GM18519 (cell line): Measurements from ENCODE around the gene MRTO4.
"Not testable (repeated sequence)": the region's sequence is repeated elsewhere in the genome, so short reads cannot be mapped to it uniquely, and the experiment has no call there.

Experiments
- ATAC-seq: cut with Tn5 transposase; IDR thresholded peaks from one replicate; pipeline ENCODE4 v1.9.1; 2021; ENCODE audit warnings: mild to moderate bottlenecking, moderate library complexity; ENCODE audit not compliant: unreplicated experiment, low FRiP score

The MRTO4 gene

DNA sequence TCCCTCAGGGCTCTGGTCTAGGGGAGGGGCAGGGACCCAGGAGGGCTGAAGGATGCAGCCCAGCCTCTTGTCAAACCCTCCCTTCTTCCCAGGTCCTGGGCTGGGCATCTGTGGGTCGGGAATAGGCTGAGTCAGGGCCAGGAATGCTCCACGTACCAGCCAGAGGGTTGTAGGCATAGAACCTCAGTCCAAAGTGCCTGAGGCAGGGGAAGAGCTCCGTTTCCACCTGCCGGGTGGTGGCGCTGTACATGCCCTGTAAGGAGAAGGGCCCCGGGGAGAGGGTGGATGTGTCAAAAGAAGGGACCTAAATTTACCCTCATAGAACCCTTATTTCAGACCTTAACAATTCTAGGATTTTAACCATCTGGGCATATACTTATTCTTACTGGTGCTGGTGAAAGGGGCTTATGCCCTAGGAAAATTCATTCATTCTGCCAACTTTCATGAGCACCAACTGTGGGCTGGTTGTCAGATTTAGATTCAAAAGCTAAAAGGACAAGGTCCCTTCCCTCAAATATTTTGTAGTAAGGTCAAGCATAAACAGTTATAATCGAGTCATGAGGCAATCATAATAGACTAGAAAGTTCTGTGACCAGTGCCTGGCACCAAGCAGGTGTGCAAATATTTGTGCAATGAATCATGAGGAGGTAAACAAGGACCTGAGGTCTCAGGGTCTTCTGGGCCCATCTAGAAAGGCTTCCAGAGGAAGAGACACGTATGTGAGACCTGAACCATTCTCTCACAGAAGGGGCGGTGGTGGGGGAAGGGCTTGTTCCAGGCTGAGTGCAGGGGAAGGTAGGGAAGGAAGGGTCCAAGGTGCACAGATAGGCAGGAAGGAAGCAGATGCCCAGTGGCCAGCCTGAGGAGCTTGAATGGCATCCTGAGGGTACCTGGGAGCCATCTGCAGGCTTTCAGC, 18.1 kb downstream of the MRTO4 start:
- ATAC-seq = not testable (repeated sequence)

DNA sequence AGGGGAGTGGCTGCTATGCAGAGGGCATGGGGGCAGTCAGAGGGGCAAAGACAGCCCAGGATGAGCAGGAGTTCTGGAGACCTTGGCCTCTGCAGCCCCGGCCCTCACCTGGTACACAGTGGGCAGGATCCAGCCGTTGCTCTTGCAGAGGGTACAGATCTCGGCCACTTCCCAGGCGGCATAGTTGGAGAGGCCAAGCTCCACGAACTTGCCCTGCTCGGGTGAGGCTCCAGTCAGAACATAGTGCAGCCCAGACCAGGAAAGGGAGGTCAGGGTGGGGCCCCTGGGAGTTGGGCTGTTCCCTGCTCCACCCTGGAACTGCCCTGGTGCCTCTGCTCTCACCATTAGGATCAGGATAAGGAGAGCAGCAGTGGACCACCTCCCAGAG, 18.7 kb downstream of the MRTO4 start:
- ATAC-seq = not testable (repeated sequence)

DNA sequence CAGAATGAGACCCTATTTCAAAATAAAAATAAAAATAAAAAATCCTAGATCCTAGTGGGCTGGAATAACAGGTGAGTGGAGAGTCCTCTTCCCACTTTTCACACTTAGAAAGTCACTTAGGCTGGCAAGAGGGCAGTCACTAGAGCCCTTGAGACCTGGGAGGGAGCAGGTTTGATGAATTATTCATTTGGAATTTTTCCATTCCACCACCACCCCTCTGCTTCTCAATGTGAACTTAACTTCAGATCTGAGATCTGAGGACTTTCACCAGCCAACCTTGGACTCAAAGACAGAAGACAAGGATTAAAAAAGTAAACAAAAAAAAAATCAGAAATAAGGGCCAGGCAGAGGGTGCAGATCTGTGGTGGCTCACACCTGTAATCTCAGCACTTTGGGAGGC, 20.5 kb downstream of the MRTO4 start:
- ATAC-seq = no peak

DNA sequence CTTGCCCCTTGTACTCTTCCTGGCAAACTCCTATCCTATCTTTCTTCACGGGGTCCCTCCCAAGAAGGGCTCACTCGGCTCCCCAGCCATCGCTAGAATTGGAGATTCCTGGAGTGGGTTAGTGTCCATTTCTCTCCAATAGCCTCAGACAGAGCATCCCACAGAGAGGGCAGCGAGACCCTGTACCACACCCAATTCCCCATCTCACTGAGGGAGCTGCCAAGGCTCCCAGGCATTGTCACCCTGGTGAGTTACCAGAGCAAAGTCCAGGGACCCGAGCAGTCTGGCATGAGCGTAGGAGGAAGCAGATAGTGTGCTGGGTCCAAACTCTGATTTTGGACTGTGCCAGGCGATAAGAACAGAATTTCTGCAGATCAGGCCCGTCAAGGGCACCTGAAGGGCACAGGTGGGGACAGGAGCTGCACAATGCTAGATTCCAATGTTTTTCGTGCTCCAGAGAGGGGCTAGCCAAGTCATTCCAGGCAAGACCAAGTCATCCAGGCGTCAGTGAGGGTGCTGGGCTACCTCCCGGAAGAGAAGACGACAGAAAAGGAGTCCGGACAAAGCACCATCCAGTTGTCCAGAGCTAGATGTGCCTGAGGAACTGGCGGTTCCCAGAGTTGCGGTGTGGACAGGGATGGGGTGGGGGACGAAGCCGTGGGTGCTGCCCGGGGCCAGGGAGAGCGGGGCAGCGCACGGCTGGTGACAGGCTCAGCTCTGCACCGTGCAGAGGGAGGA, 21.7 kb downstream of the MRTO4 start:
- ATAC-seq = no peak

DNA sequence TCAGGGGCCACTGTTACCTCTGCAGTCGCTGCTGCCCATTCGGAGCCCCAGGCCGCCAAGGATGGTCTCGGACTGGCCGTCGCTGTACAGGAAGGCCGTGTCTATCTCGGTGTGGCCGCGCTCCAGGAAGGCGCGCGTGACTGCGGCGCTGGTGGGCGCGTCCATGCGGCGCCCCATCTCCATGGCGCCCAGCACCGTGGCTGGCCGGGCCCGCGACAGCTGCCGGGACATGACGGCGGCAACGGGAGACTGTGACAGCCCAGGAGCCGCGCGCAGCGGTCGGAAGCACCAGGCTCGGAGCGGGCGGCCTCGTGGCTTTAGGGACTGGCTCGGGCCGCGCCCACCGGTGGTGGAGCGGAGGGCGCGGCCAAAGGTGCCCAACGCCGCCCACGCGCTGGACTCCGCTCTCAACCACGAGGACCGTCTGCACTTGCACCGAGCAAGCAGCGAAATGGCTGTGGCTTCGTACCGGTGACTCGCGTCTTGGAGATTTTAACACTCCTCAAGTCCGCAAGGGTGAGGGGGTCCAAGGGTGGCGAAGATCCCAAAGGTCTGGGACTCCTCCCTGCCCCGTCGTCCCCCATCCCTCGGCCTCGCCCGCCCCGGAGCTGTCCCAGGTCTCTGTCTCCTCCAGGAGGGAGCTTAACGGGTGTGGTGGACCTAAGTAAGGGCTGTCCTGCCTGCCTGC, 22.4 kb downstream of the MRTO4 start:
- not testable (repeated sequence) for ATAC-seq

DNA sequence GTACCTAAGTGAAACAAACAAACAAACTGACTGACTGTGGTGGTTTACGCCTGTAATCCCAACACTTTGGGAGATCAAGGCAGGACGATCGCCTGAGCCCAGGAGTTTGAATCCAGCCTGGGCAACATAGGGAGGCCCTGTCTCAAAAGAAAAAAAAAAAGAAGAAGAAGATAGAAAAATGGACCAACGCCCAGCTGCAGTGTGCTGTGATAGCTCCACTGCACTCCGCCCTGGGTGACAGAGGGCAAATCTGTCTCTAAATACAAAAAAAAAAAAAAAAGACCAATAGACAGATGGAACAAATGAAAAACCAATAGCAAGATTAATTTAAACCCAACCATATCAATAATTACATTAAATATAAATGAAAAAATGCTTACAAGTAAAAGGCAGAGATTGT, 23.0 kb downstream of the MRTO4 start:
- ATAC-seq = no peak

DNA sequence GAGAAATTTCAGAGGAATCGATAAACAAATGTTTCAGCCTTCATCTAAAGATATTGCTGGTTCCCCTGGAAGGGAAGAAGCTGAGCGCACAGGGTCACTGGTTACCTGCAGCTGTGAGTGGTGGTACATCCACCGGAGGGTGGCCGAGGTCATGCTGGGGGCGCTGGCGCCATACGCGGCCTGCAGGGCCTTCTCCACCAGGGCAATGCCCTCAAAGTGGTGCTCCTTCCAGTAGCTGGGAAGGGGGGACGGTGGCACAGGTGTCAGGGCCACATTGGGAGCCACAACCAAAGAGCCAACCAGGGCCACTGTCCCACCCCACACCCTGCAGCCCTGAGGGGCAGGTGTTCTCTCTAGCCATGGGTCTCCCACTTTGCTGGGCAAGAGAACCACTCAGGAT, 32.3 kb downstream of the MRTO4 start:
- no peak for ATAC-seq

DNA sequence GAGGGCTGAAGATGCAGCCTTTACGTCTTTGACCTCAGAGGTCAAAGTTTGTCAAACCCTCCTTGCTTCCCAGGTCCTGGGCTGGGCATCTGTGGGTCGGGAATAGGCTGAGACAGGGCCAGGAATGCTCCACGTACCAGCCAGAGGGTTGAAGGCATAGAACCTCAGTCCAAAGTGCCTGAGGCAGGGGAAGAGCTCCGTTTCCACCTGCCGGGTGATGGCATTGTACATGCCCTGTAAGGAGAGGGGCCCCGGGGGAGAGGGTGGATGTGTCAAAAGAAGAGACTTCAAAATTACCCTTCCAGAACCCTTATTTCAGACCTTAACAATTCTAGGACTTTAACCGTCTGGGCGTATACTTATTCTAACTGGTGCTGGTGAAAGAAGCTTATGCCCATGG, 33.3 kb downstream of the MRTO4 start:
- ATAC-seq = no peak

DNA sequence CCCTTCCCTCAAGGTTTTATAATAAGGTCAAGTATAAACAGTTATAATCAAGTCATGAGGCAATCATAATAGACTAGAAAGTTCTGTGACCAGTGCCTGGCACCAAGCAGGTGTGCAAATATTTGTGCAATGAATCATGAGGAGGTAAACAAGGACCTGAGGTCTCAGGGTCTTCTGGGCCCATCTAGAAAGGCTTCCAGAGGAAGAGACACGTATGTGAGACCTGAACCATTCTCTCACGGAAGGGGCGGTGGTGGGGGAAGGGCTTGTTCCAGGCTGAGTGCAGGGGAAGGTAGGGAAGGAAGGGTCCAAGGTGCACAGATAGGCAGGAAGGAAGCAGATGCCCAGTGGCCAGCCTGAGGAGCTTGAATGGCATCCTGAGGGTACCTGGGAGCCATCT, 33.8 kb downstream of the MRTO4 start:
- ATAC-seq = not testable (repeated sequence)

DNA sequence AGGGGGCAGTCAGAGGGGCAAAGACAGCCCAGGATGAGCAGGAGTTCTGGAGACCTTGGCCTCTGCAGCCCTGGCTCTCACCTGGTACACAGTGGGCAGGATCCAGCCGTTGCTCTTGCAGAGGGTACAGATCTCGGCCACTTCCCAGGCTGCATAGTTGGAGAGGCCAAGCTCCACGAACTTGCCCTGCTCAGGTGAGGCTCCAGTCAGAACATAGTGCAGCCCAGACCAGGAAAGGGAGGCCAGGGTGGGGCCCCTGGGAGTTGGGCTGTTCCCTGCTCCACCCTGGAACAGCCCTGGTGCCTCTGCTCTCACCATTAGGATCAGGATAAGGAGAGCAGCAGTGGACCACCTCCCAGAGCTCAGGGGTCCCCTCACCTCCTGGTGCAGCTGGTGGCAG, 34.2 kb downstream of the MRTO4 start:
- ATAC-seq = not testable (repeated sequence)

DNA sequence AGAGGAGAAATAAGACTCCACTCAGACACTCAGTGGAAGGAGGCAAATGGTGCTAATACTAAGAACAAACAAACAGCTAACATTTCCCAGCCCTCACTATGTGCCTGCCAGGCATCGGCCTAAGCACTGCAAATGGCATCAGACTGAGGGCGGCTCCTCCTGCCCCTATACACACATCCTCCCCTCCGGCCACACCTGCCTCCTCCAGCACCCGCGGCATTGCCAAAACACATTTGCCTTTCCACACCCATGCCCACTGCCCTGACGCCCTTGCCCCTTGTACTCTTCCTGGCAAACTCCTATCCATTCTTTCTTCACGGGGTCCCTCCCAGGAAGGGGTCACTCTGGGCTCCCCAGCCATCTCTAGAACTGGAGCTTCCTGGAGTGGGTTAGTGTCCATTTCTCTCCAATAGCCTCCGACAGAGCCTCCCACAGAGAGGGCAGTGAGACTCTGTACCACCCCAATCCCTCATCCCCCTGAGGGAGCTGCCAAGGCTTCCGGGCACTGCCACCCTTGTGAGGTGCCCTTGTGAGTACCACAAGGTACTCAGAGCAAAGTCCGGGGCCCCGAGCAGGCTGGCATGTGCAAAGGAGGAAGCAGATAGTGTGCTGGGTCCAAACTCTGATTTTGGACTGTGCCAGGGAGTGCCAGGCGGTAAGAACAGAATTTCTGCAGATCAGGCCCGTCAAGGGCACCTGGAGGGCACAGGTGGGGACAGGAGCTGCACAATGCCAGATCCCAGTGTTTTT, 36.0 kb downstream of the MRTO4 start:
- ATAC-seq = no peak

DNA sequence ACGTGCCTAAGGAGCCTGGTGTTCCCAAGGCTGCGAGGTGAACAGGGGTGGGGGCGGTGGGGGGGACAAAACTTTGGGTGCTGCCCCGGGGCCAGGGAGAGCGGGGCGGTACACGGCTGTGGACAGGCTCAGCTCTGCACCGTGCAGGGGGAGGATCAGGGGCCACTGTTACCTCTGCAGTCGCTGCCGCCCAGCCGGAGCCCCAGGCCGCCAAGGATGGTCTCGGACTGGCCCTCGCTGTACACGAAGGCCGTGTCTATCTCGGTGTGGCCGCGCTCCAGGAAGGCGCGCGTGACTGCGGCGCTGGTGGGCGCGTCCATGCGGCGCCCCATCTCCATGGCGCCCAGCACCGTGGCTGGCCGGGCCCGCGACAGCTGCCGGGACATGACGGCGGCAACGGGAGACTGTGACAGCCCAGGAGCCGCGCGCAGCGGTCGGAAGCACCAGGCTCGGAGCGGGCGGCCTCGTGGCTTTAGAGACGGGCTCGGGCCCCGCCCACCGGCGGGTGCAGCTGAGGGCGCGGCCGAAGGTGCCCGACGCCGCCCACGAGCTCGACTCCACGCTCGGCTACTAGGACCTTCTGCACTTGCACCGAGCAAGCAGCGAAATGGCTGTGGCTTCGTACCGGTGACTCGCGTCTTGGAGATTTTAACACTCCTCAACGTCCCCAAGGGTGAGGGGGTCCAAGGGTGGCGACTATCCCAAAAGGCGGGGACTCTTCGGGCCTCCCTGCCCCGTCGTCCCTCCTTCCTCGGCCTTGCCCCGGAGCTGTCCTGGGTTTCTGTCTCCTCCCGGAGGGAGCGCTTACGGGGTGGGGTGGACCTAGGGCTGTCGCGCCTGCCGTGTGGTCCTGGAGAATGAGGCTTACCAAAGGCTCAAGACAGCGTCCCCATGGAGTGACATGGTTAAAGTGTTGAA, 37.0 kb downstream of the MRTO4 start, which contains the start of gene AKR7A3:
TSS of gene AKR7A3 (minus strand) at position 447 of the 918 bp plus-strand sequence. CDS start at position 386, 61 bp downstream.
- not testable (repeated sequence) for ATAC-seq

DNA sequence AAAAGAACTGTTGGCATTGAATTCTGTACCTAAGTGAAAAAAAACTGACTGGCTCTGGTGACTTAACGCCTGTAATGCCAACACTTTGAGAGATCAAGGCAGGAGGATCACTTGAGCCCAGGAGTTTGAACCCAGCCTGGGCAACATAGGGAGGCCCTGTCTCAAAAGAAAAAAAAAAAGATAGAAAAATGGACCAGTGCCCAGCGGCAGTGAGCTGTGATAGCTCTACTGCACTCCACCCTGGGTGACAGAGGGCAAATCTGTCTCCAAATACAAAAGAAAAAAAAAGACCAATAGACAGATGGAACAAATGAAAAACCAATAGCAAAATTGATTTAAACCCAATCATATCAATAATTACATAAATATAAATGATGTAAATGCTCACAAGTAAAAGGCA, 37.6 kb downstream of the MRTO4 start:
- ATAC-seq = no peak

DNA sequence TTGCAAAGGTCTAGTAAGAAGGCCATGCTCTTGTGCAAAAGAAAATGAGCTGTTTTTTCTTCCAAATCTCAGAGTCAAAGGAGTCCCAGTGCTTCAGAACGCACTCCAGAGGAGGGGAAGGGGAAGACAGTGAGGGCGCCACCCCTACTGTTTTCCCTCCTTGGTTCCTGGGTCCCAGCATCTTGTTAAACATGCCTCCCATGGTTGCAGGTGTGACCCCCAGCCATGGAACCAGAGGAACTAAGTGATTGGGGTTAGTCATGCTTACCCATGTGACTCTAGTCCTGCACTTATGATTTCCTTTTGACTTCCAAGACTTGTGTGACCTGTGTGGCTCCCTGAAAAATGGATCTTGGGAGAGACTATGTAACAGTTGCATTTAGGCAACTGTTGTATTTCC, 43.0 kb downstream of the MRTO4 start:
- ATAC-seq = no peak

DNA sequence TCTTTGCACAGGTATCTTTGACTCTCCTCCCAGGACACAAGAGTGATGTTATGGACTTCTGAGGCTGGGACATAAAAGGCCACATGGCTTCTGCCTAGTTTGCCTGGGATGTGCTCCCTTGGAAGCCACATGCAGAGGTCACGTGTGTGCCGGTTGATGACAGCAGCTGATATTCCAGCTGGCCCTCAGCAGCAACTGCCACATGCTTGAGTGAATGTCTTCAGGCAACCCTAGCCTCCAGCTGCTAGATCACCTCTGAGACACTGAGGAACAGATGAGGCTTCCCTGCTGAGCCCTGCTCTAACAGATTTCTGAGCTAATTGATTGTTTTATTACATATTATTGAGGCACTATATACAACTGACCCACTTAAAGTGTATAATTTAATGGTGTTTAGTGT, 48.6 kb downstream of the MRTO4 start:
- ATAC-seq = no peak

DNA sequence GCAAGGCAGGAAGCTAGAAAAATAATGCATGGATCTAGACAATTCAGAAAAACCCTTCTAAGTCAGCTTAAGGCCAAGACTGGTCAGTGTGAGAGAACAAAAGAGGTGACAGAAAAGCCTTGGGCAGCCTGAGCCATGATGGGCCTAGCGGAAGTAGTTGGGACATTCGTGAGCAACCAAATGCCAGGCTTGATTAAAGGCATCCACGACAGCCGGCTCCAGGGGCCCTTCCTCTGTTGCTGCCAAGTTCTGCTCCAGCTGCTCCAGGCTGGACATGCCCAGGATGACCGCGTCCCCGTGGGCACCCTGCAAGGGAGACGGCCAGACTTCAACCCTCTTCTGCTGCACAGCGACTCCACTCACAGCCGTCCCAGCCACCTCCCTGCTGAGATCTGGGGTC, 52.5 kb downstream of the MRTO4 start:
- not testable (repeated sequence) for ATAC-seq

DNA sequence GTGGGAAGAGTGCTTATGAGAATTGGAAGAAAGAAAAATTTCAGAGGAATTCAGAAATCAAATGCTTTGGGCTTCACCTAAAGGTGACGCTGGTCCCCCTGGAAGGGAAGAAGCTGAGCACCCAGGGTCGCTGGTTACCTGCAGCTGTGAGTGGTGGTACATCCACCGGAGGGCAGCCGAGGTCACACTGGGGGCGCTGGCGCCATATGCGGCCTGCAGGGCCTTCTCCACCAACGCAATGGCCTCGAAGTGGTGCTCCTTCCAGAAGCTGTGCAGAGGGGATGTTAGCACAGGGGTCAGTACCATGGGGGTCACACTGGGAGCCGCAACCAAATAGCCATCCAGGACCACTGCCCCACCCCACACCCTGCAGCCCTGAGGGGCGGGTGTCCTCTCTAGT, 54.3 kb downstream of the MRTO4 start:
- no peak for ATAC-seq

DNA sequence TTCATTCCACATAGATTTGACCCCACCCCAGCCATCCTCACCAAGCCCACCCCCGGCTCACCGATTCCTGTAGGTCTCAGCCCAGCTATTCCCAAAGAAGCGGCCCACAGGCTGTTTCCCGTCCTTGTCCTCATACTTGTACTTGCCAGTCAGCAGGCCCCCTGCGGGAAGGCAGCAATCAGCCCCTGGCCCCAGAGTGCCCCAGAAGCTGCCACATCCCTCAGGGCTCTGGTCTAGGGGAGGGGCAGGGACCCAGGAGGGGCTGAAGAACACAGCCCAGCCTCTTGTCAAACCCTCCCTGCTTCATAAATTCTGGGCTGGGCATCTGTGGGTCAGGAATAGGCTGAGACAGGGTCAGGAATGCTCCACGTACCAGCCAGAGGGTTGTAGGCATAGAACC, 55.3 kb downstream of the MRTO4 start:
- no peak for ATAC-seq

DNA sequence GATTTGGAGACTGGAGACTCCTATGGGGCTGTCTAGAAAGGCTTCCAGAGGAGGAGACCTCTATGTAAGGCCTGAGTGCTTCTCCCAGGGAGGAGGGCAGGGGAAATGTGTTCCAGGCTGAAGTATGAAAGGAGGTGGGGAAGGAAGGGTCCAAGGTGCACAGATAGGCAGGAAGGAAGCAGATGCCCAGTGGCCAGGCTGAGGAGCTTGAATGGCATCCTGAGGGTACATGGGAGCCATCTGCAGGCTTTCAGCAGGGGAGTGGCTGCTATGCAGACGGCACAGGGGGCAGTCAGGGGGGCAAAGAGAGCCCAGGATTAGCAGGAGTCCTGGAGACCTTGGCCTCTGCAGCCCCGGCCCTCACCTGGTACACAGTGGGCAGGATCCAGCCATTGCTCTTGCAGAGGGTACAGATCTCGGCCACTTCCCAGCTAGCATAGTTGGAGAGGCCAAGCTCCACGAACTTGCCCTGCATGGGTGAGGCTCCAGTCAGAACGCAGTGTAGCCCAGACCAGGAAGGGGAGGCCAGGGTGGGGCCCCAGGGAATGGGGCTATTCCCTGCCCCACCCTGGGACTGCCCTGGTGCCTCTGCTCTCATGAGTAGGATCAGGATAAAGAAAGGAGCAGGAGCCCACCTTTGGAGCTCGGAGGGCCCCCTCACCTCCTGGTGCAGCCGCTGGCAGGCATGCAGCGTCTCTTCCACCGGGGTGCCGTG, 56.3 kb downstream of the MRTO4 start:
- no peak for ATAC-seq
